ENCODE results near the gene HEATR1.

DNA sequence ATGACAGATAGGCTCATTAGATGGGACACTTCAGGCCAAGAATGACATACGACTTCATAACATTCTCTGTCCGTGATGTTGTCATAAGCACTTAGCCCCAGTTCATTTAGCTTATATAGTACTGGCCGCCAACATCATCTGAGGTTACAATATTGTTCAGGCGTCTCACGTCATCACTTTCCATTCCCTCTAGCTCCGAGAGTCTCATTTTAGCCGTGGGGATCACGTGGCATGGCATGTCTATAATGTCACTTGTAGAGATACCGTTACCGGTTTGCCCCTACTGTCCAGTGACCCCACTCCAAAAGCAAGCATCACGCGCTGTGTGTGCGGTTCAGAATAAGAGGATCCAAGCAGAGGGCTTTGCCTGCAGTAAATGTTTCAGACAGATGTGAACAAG lies 34.6 kb upstream of the HEATR1 start:
- TF ChIP-seq, protein P1, sequence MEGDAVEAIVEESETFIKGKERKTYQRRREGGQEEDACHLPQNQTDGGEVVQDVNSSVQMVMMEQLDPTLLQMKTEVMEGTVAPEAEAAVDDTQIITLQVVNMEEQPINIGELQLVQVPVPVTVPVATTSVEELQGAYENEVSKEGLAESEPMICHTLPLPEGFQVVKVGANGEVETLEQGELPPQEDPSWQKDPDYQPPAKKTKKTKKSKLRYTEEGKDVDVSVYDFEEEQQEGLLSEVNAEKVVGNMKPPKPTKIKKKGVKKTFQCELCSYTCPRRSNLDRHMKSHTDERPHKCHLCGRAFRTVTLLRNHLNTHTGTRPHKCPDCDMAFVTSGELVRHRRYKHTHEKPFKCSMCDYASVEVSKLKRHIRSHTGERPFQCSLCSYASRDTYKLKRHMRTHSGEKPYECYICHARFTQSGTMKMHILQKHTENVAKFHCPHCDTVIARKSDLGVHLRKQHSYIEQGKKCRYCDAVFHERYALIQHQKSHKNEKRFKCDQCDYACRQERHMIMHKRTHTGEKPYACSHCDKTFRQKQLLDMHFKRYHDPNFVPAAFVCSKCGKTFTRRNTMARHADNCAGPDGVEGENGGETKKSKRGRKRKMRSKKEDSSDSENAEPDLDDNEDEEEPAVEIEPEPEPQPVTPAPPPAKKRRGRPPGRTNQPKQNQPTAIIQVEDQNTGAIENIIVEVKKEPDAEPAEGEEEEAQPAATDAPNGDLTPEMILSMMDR (IDR thresholded peaks at IDR 0.05): no peak
- no peak for TF ChIP-seq EZH2 (IDR thresholded peaks at IDR 0.05; ENCODE audit: borderline replicate concordance, insufficient read depth, low read depth, low read length, poor library complexity, severe bottlenecking)

All from B cell (primary cell).